ENCODE data around the gene CHST10.

The CHST10 gene

DNA sequence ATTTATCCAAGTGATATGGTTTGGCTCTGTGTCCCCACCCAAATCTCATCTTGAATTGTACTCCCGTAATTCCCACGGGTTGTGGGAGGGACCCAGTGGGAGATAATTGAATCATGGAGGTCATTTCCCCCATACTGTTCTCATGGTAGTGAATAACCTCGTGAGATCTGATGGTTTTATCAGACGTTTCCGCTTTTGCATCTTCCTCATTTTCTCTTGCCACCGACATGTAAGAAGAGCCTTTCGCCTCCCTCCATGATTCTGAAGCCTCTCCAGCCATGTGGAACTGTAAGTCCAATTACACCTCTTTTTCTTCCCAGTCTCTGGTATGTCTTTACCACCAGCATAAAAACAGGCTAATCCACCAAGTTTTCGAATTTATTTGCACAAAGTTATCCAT, 20.3 kb upstream of the CHST10 start:
- TF ChIP-seq YY1 (IDR thresholded peaks at IDR 0.05; ENCODE audit: insufficient read depth, insufficient read length) (no peak), SUZ12 (IDR thresholded peaks at IDR 0.05; ENCODE audit: extremely low read depth, insufficient read depth, insufficient read length) (no peak), ZNF274 (IDR thresholded peaks at IDR 0.05; ENCODE audit: low read depth, low read length) (no peak)
- Histone ChIP-seq H3K9ac (ENCODE audit: insufficient read length, low read depth) (no peak overlapping the region), H3K36me3 (ENCODE audit: insufficient read depth, insufficient read length, low read length) (no peaks in the 10 kb centered on the region), H3K27me3 (ENCODE audit: insufficient read depth, insufficient read length) (no peaks in the 10 kb centered on the region), H3K9me3 (ENCODE audit: insufficient read depth, low read length) (no peaks in the 10 kb centered on the region), H3K4me1 (ENCODE audit: insufficient read depth, insufficient read length) (no peaks in the 10 kb centered on the region), H3K4me3 (ENCODE audit: insufficient read length, low read depth) (no peak overlapping the region)
- no peak for DNase-seq (ENCODE audit: low read depth, low spot score)

DNA sequence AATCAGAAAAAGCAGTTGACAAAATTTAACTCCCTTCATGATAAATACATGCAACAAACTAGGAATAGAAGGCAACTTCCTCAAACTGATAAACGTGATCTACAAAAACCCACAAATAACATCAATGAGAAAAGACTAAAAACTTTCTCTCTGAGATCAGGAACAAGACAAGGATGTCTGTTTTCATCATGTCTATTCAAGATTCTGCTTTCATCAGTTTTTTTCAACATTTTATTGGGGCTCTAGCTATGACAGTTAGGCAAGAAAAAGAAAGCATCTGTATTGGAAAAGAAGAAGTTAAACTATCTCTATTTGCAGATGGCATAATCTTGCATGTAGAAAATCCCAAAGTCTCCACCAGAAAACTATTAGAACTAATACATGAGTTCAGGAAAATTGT, 12.3 kb upstream of the CHST10 start:
- Histone ChIP-seq H3K4me3 (ENCODE audit: insufficient read length, low read depth) (no peak overlapping the region), H3K9me3 (ENCODE audit: insufficient read depth, low read length) (0 out of 2 replicates have a peak, but pooled peaks cover 4% of the 10 kb centered on the region), H3K27me3 (ENCODE audit: insufficient read depth, insufficient read length) (no peaks in the 10 kb centered on the region), H3K36me3 (ENCODE audit: insufficient read depth, insufficient read length, low read length) (no peaks in the 10 kb centered on the region), H3K9ac (ENCODE audit: insufficient read length, low read depth) (no peak overlapping the region), H3K4me1 (ENCODE audit: insufficient read depth, insufficient read length) (no peaks in the 10 kb centered on the region)
- no peak for DNase-seq (ENCODE audit: low read depth, low spot score)
- TF ChIP-seq YY1 (IDR thresholded peaks at IDR 0.05; ENCODE audit: insufficient read depth, insufficient read length) (no peak), ZNF274 (IDR thresholded peaks at IDR 0.05; ENCODE audit: low read depth, low read length) (no peak), SUZ12 (IDR thresholded peaks at IDR 0.05; ENCODE audit: extremely low read depth, insufficient read depth, insufficient read length) (no peak)

DNA sequence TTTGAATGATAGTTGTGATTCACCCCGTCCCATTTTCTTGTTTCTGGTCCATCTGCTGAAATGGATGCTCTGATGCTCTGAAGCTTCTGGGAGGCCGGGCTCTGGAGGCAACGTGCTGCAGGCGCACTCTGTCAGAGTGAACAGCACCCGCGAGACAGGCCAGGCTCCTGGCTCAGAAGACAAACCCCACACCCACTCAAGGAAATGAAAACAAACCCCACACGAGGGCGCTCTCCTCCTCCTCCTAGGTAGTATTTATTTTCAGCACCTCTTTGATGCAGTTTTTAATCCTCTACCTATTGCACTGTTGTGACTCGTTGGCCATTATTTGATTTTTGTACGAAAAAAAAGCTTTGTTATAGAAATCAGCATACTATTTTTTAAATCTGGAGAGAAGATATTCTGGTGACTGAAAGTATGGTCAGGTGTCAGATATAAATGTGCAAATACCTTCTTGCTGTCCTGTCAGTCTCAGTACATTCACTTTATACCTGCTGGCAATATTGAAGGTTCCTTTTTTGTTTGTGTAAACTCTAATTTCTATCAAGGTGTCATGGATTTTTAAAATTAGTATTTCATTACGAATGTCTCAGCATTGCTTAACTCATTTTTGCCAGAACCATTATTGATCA, 10.3 kb upstream of the CHST10 start:
- Histone ChIP-seq H3K36me3 (ENCODE audit: insufficient read depth, insufficient read length, low read length) (no peaks in the 10 kb centered on the region), H3K9me3 (ENCODE audit: insufficient read depth, low read length) (0 out of 2 replicates have a peak, but pooled peaks cover 4% of the 10 kb centered on the region), H3K27me3 (ENCODE audit: insufficient read depth, insufficient read length) (no peaks in the 10 kb centered on the region), H3K4me3 (ENCODE audit: insufficient read length, low read depth) (no peak overlapping the region), H3K9ac (ENCODE audit: insufficient read length, low read depth) (no peak overlapping the region), H3K4me1 (ENCODE audit: insufficient read depth, insufficient read length) (peaks cover 3% of the 10 kb centered on the region)
- peak; percentile 63 for DNase-seq (ENCODE audit: low read depth, low spot score)
- no peak for TF ChIP-seq SUZ12 (IDR thresholded peaks at IDR 0.05; ENCODE audit: extremely low read depth, insufficient read depth, insufficient read length)
- TF ChIP-seq ZNF274 (IDR thresholded peaks at IDR 0.05; ENCODE audit: low read depth, low read length), result no peak
- no peak for TF ChIP-seq YY1 (IDR thresholded peaks at IDR 0.05; ENCODE audit: insufficient read depth, insufficient read length)

DNA sequence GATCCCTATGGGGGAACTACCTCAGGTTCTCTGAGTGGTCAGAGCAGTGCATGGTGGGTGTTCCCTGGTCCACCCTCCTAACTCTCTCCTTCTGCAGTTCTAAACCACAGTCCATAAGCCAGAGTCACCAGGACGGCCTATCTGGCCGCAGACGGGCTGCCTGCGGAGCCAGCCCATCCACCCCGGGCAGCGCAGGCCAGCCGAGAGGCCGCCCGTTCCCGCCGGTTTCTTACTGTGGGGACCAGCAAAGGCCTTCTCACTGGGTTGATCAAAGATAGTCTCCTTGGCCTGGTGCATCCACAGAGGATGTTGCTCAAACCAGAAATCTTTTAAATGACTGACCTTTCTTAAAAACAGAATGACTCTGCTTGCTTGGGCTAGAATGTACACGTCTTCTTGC, 9.6 kb upstream of the CHST10 start:
- DNase-seq (ENCODE audit: low read depth, low spot score), result no peak
- peaks cover 3% of the 10 kb centered on the region for H3K4me1 ChIP-seq (ENCODE audit: insufficient read depth, insufficient read length)
- TF ChIP-seq SUZ12 (IDR thresholded peaks at IDR 0.05; ENCODE audit: extremely low read depth, insufficient read depth, insufficient read length) (no peak), ZNF274 (IDR thresholded peaks at IDR 0.05; ENCODE audit: low read depth, low read length) (no peak), YY1 (IDR thresholded peaks at IDR 0.05; ENCODE audit: insufficient read depth, insufficient read length) (no peak)
- H3K36me3 ChIP-seq (ENCODE audit: insufficient read depth, insufficient read length, low read length), result no peaks in the 10 kb centered on the region
- no peak overlapping the region for H3K4me3 ChIP-seq (ENCODE audit: insufficient read length, low read depth)
- no peak overlapping the region for H3K9ac ChIP-seq (ENCODE audit: insufficient read length, low read depth)
- H3K9me3 ChIP-seq (ENCODE audit: insufficient read depth, low read length), result 0 out of 2 replicates have a peak, but pooled peaks cover 4% of the 10 kb centered on the region
- H3K27me3 ChIP-seq (ENCODE audit: insufficient read depth, insufficient read length), result no peaks in the 10 kb centered on the region

DNA sequence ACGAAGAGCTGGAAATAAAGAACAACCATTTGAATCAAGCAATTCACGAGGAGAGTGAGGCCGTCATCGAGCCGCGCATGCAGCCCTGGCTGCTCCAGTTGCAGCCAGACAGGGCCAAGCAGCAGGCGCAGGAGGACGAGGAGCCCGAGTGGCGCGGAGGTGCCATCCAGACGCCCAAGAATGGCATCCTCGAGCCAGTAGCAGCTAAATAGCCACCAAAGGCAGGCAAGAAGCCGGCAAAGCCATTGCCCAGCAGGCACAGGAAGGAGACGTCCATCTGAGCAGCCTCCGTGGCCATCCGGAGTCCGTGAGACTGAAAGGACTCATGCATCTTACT, 8.9 kb upstream of the CHST10 start:
- TF ChIP-seq ZNF274 (IDR thresholded peaks at IDR 0.05; ENCODE audit: low read depth, low read length) (no peak), SUZ12 (IDR thresholded peaks at IDR 0.05; ENCODE audit: extremely low read depth, insufficient read depth, insufficient read length) (no peak), YY1 (IDR thresholded peaks at IDR 0.05; ENCODE audit: insufficient read depth, insufficient read length) (no peak)
- DNase-seq (ENCODE audit: low read depth, low spot score), result no peak

DNA sequence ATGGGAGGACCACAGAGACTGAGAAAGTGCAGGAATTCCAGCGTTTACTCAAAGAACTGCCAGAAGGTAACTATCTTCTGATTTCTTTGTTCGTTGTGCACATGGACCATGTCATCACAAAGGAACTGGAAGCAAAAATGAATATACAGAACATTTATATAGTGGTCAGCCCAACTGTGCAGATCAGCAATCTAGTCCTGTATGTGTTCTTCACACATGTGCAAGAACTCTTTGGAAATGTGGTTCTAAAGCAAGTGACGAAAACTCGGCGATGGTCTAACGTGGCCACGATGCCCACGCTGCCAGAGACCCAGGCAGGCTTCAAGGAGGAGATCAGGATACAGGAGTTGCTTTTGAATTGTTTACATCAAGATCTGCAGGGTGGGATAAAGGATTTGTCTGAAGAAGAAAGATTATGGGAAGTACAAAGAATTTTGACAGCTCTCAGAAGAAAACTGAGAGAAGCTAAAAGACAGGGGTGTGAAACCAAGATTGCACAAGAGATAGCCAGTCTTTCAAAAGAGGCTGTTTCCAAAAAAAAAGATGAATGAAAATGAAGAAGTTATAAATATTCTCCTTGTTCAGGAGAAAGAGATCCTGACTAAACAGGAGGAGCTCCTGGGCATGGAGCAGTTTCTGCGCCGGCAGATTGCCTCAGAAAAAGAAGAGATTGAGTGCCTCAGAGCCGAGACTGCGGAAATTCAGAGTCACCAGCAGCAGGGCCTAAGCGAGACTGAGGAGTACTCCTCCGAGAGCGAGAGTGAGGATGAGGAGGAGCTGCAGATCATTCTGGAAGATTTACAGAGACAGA, 8.3 kb upstream of the CHST10 start:
- H3K9ac ChIP-seq (ENCODE audit: insufficient read length, low read depth), result no peak overlapping the region
- TF ChIP-seq YY1 (IDR thresholded peaks at IDR 0.05; ENCODE audit: insufficient read depth, insufficient read length) (no peak), ZNF274 (IDR thresholded peaks at IDR 0.05; ENCODE audit: low read depth, low read length) (no peak), SUZ12 (IDR thresholded peaks at IDR 0.05; ENCODE audit: extremely low read depth, insufficient read depth, insufficient read length) (no peak)
- H3K4me1 ChIP-seq (ENCODE audit: insufficient read depth, insufficient read length), result peaks cover 3% of the 10 kb centered on the region
- no peaks in the 10 kb centered on the region for H3K36me3 ChIP-seq (ENCODE audit: insufficient read depth, insufficient read length, low read length)
- no peaks in the 10 kb centered on the region for H3K27me3 ChIP-seq (ENCODE audit: insufficient read depth, insufficient read length)
- DNase-seq (ENCODE audit: low read depth, low spot score), result no peak
- 0 out of 2 replicates have a peak, but pooled peaks cover 4% of the 10 kb centered on the region for H3K9me3 ChIP-seq (ENCODE audit: insufficient read depth, low read length)
- H3K4me3 ChIP-seq (ENCODE audit: insufficient read length, low read depth), result no peak overlapping the region

More for the DNA sequence above, 8.9 kb upstream of the CHST10 start:
- Histone ChIP-seq H3K9ac (ENCODE audit: insufficient read length, low read depth) (peak overlapping the region; percentile 36), H3K36me3 (ENCODE audit: insufficient read depth, insufficient read length, low read length) (no peaks in the 10 kb centered on the region), H3K4me3 (ENCODE audit: insufficient read length, low read depth) (no peak overlapping the region), H3K4me1 (ENCODE audit: insufficient read depth, insufficient read length) (peaks cover 3% of the 10 kb centered on the region), H3K27me3 (ENCODE audit: insufficient read depth, insufficient read length) (no peaks in the 10 kb centered on the region), H3K9me3 (ENCODE audit: insufficient read depth, low read length) (0 out of 2 replicates have a peak, but pooled peaks cover 4% of the 10 kb centered on the region)

DNA sequence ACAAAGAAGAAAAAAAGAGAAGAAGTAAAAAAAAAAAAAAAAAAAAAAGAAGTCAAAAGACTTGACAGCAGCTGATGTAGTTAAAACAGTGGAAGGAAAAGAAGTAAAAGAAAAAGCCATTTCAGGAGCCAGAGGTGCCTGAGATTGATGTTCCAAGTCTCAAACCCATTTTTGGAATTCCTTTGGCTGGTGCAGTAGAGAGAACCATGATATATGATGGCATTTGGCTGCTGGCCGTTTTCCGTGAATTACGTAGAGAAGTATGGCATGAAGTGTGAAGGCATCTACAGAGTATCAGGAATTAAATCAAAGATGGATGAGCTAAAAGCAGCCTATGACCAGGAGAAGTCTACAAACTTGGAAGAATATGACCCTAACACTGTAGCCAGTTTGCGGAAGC, 7.6 kb upstream of the CHST10 start:
- H3K4me3 ChIP-seq (ENCODE audit: insufficient read length, low read depth), result no peak overlapping the region
- H3K36me3 ChIP-seq (ENCODE audit: insufficient read depth, insufficient read length, low read length), result no peaks in the 10 kb centered on the region
- no peak overlapping the region for H3K9ac ChIP-seq (ENCODE audit: insufficient read length, low read depth)
- H3K9me3 ChIP-seq (ENCODE audit: insufficient read depth, low read length), result 0 out of 2 replicates have a peak, but pooled peaks cover 4% of the 10 kb centered on the region
- no peak for DNase-seq (ENCODE audit: low read depth, low spot score)
- no peak for TF ChIP-seq SUZ12 (IDR thresholded peaks at IDR 0.05; ENCODE audit: extremely low read depth, insufficient read depth, insufficient read length)
- TF ChIP-seq ZNF274 (IDR thresholded peaks at IDR 0.05; ENCODE audit: low read depth, low read length), result no peak
- TF ChIP-seq YY1 (IDR thresholded peaks at IDR 0.05; ENCODE audit: insufficient read depth, insufficient read length), result no peak
- no peaks in the 10 kb centered on the region for H3K27me3 ChIP-seq (ENCODE audit: insufficient read depth, insufficient read length)
- peaks cover 3% of the 10 kb centered on the region for H3K4me1 ChIP-seq (ENCODE audit: insufficient read depth, insufficient read length)
